Vagina (tissue), 2 donors: Measurements from ENCODE around the gene EGFR.

Source experiments
- CTCF ChIP-seq, 3 experiments: fragments of 450-650 bp in 2 of 3; fragments of 200-600 bp in 1 of 3; sonication (generic) in 1 of 3; IDR thresholded peaks; one replicate each; pipeline ENCODE4 v1.5.1; 2017 to 2019; ENCODE audit warnings: antibody characterized with exemption in 3 of 3, mild to moderate bottlenecking in 2 of 3, moderate library complexity in 2 of 3
- POLR2A ChIP-seq, 2 donors: fragments of 450-650 bp; IDR thresholded peaks; one replicate each; pipeline ENCODE4 v1.6.1; 2017; ENCODE audit warnings: antibody characterized with exemption in 2 of 2, mild to moderate bottlenecking in 2 of 2, moderate library complexity in 2 of 2

GRCh38 chr7:55073976-55074528 is 55.2 kb downstream of the EGFR start:
- TF ChIP-seq CTCF (IDR thresholded peaks at IDR 0.05) (no peak), POLR2A (IDR thresholded peaks at IDR 0.05) (no peak)
